ENCODE measurements around the gene TFEB. TPM values are rescaled to one million over a fixed set of nuclear protein-coding genes. Genes with fewer than 3 reads are reported as not detected.

TFEB gene
- total and polyA plus RNA-seq, 4 donors: 1.1 to 6.2 (median 3.8) TPM

DNA sequence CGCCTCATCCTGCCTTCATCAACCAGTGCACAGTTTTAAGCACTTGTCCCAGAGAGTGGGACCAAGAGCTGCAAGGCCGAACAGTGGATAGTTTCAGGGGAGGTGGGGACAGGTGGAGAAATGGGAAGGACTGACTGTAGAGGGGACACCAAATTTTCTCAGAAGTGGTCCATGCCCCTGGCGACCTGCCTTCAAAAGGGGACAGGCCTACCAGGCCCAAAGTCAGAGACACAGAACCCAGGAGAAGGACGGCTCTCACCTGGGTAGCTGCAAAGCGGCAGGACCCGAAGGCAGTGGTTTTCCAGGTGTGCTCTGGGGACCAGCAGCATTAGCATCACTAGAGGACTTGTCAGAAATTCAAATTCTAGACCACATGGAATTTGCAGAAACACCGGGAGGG lies 5.8 kb downstream of the TFEB start:
- no peak overlapping the region for H3K4me3 ChIP-seq (ENCODE audit: low read depth in 1 of 3, low read length in 3 of 3)
- no peaks in the 10 kb centered on the region for H3K36me3 ChIP-seq (ENCODE audit: control insufficient read depth in 4 of 4, insufficient read depth in 3 of 4, low read depth in 1 of 4, low read length in 3 of 4)
- TF ChIP-seq HNF4A (conservative IDR thresholded peaks at IDR 0.05) (no peak), RAD21 (IDR thresholded peaks at IDR 0.05) (no peak), FOXA1 (IDR thresholded peaks at IDR 0.05) (no peak), EGR1 (IDR thresholded peaks at IDR 0.05; ENCODE audit: low read depth in 2 of 2) (no peak), SP1 (IDR thresholded peaks at IDR 0.05) (no peak), HNF4G (IDR thresholded peaks at IDR 0.05) (no peak)
- TF ChIP-seq, protein P1, sequence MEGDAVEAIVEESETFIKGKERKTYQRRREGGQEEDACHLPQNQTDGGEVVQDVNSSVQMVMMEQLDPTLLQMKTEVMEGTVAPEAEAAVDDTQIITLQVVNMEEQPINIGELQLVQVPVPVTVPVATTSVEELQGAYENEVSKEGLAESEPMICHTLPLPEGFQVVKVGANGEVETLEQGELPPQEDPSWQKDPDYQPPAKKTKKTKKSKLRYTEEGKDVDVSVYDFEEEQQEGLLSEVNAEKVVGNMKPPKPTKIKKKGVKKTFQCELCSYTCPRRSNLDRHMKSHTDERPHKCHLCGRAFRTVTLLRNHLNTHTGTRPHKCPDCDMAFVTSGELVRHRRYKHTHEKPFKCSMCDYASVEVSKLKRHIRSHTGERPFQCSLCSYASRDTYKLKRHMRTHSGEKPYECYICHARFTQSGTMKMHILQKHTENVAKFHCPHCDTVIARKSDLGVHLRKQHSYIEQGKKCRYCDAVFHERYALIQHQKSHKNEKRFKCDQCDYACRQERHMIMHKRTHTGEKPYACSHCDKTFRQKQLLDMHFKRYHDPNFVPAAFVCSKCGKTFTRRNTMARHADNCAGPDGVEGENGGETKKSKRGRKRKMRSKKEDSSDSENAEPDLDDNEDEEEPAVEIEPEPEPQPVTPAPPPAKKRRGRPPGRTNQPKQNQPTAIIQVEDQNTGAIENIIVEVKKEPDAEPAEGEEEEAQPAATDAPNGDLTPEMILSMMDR (IDR thresholded peaks at IDR 0.05; ENCODE audit: low read depth, low read length, missing input control): no peak
- TF ChIP-seq, protein P2, sequence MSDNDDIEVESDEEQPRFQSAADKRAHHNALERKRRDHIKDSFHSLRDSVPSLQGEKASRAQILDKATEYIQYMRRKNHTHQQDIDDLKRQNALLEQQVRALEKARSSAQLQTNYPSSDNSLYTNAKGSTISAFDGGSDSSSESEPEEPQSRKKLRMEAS (IDR thresholded peaks at IDR 0.05): no peak
- TF ChIP-seq, protein P3, sequence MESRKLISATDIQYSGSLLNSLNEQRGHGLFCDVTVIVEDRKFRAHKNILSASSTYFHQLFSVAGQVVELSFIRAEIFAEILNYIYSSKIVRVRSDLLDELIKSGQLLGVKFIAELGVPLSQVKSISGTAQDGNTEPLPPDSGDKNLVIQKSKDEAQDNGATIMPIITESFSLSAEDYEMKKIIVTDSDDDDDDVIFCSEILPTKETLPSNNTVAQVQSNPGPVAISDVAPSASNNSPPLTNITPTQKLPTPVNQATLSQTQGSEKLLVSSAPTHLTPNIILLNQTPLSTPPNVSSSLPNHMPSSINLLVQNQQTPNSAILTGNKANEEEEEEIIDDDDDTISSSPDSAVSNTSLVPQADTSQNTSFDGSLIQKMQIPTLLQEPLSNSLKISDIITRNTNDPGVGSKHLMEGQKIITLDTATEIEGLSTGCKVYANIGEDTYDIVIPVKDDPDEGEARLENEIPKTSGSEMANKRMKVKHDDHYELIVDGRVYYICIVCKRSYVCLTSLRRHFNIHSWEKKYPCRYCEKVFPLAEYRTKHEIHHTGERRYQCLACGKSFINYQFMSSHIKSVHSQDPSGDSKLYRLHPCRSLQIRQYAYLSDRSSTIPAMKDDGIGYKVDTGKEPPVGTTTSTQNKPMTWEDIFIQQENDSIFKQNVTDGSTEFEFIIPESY (IDR thresholded peaks at IDR 0.05): no peak
- TF ChIP-seq, protein P4, sequence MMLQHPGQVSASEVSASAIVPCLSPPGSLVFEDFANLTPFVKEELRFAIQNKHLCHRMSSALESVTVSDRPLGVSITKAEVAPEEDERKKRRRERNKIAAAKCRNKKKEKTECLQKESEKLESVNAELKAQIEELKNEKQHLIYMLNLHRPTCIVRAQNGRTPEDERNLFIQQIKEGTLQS (IDR thresholded peaks at IDR 0.05): no peak
- DNase-seq (ENCODE audit: low spot score): no peak
- no peak overlapping the region for H3K9ac ChIP-seq (ENCODE audit: low read depth in 1 of 2, low read length in 2 of 2)
- no peak overlapping the region for H3K27ac ChIP-seq (ENCODE audit: low read depth in 1 of 2, low read length in 2 of 2)
- H3K27me3 ChIP-seq (ENCODE audit: control insufficient read depth in 4 of 4, insufficient read depth in 4 of 4, low read length in 3 of 4): no peaks in the 10 kb centered on the region
- peaks cover 0 to 9% (median 5%) of the 10 kb centered on the region in 4 donors for H3K4me1 ChIP-seq (ENCODE audit: control insufficient read depth in 4 of 4, insufficient read depth in 4 of 4, low read length in 3 of 4)
- H3K9me3 ChIP-seq (ENCODE audit: control insufficient read depth in 4 of 4, low read length in 3 of 4): no peaks in the 10 kb centered on the region
- WGBS: 96% methylated on average over 7 of the region's 7 CpGs

DNA sequence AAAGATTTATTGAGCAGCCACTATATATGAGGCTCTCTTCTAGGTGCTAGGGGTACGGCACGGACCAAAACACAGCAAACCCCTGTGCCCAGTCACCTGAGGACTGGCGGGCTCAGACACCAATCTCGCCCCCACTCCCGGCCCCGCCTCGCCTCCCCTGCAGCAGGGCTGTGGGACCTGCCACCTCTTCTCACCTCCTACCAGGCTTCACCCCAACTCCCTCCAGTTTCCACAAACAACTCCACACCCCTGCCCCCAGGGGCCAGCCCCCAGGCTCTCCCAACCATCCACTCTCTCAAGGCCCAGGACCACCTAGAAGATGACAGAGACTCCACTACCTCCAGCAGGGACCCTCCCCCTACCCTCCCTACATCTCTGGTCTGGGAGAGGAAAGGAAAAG lies 6.5 kb downstream of the TFEB start:
- H3K4me3 ChIP-seq (ENCODE audit: low read depth in 1 of 3, low read length in 3 of 3): no peak overlapping the region
- H3K36me3 ChIP-seq (ENCODE audit: control insufficient read depth in 4 of 4, insufficient read depth in 3 of 4, low read depth in 1 of 4, low read length in 3 of 4): no peaks in the 10 kb centered on the region
- no peaks in the 10 kb centered on the region for H3K9me3 ChIP-seq (ENCODE audit: control insufficient read depth in 4 of 4, low read length in 3 of 4)
- DNase-seq (ENCODE audit: low spot score): no peak
- no peak overlapping the region for H3K9ac ChIP-seq (ENCODE audit: low read depth in 1 of 2, low read length in 2 of 2)
- H3K27me3 ChIP-seq (ENCODE audit: control insufficient read depth in 4 of 4, insufficient read depth in 4 of 4, low read length in 3 of 4): no peaks in the 10 kb centered on the region
- H3K4me1 ChIP-seq (ENCODE audit: control insufficient read depth in 4 of 4, insufficient read depth in 4 of 4, low read length in 3 of 4): peaks cover 0 to 9% (median 4%) of the 10 kb centered on the region in 4 donors
- TF ChIP-seq, protein P1 (IDR thresholded peaks at IDR 0.05; ENCODE audit: low read depth, low read length, missing input control): no peak
- TF ChIP-seq EGR1 (IDR thresholded peaks at IDR 0.05; ENCODE audit: low read depth in 2 of 2) (no peak), NR2F2 (IDR thresholded peaks at IDR 0.05) (no peak), HNF4G (IDR thresholded peaks at IDR 0.05) (no peak), GABPA (IDR thresholded peaks at IDR 0.05 in 1 of 2, conservative IDR thresholded peaks at IDR 0.05 in 1 of 2) (no peak), RAD21 (IDR thresholded peaks at IDR 0.05) (no peak), HNF4A (conservative IDR thresholded peaks at IDR 0.05) (no peak), FOXA2 (IDR thresholded peaks at IDR 0.05) (no peak), SP1 (IDR thresholded peaks at IDR 0.05) (no peak), RXRA (IDR thresholded peaks at IDR 0.05) (no peak), TAF1 (conservative IDR thresholded peaks at IDR 0.05) (no peak), JUND (IDR thresholded peaks at IDR 0.05) (no peak)
- TF ChIP-seq, protein P5, sequence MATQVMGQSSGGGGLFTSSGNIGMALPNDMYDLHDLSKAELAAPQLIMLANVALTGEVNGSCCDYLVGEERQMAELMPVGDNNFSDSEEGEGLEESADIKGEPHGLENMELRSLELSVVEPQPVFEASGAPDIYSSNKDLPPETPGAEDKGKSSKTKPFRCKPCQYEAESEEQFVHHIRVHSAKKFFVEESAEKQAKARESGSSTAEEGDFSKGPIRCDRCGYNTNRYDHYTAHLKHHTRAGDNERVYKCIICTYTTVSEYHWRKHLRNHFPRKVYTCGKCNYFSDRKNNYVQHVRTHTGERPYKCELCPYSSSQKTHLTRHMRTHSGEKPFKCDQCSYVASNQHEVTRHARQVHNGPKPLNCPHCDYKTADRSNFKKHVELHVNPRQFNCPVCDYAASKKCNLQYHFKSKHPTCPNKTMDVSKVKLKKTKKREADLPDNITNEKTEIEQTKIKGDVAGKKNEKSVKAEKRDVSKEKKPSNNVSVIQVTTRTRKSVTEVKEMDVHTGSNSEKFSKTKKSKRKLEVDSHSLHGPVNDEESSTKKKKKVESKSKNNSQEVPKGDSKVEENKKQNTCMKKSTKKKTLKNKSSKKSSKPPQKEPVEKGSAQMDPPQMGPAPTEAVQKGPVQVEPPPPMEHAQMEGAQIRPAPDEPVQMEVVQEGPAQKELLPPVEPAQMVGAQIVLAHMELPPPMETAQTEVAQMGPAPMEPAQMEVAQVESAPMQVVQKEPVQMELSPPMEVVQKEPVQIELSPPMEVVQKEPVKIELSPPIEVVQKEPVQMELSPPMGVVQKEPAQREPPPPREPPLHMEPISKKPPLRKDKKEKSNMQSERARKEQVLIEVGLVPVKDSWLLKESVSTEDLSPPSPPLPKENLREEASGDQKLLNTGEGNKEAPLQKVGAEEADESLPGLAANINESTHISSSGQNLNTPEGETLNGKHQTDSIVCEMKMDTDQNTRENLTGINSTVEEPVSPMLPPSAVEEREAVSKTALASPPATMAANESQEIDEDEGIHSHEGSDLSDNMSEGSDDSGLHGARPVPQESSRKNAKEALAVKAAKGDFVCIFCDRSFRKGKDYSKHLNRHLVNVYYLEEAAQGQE (IDR thresholded peaks at IDR 0.05): no peak
- TF ChIP-seq, protein P3 (IDR thresholded peaks at IDR 0.05): no peak
- TF ChIP-seq, protein P2 (IDR thresholded peaks at IDR 0.05): no peak
- no peak overlapping the region for H3K27ac ChIP-seq (ENCODE audit: low read depth in 1 of 2, low read length in 2 of 2)
- WGBS: 94% methylated on average over 7 of the region's 7 CpGs

Measured in liver (tissue), 9 donors.